Ovary (tissue), 3 donors: ENCODE results near the gene SUPT6H.

ENCODE experiments used
- POLR2A ChIP-seq: fragments of 450-650 bp; IDR thresholded peaks from one replicate; pipeline ENCODE4 v1.6.1; 2017; ENCODE audit warnings: antibody characterized with exemption, mild to moderate bottlenecking, moderate library complexity
- TF ChIP-seq, protein P1 (sequence below), 3 donors: fragments of 450-650 bp in 2 of 3; fragments of 200-600 bp in 1 of 3; IDR thresholded peaks; one replicate each; pipeline versions ENCODE4 v1.5.1 to v1.8.0; 2016 to 2022; ENCODE audit warnings: antibody characterized with exemption in 3 of 3, mild to moderate bottlenecking in 1 of 3
- donor health status: DM: no; HTN: no; CAD: no.

GRCh38 chr17:28737770-28738679 lies 76.0 kb downstream of the SUPT6H start:
- TF ChIP-seq, protein P1, sequence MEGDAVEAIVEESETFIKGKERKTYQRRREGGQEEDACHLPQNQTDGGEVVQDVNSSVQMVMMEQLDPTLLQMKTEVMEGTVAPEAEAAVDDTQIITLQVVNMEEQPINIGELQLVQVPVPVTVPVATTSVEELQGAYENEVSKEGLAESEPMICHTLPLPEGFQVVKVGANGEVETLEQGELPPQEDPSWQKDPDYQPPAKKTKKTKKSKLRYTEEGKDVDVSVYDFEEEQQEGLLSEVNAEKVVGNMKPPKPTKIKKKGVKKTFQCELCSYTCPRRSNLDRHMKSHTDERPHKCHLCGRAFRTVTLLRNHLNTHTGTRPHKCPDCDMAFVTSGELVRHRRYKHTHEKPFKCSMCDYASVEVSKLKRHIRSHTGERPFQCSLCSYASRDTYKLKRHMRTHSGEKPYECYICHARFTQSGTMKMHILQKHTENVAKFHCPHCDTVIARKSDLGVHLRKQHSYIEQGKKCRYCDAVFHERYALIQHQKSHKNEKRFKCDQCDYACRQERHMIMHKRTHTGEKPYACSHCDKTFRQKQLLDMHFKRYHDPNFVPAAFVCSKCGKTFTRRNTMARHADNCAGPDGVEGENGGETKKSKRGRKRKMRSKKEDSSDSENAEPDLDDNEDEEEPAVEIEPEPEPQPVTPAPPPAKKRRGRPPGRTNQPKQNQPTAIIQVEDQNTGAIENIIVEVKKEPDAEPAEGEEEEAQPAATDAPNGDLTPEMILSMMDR (IDR thresholded peaks at IDR 0.05): no peak
- no peak for TF ChIP-seq POLR2A
